HEK293 (cell line): ENCODE data around the gene GOLT1A.

Experiments
- CTCF ChIA-PET: fragments of 350-600 bp; formaldehyde crosslinking; extraction: SDS; loops from one replicate; lab custom pipeline; 2021; ENCODE audit warnings: antibody characterized with exemption; lab: Yijun Ruan, JAX
- POLR2A ChIA-PET: fragments of 300-600 bp; formaldehyde crosslinking; extraction: SDS; loops from one replicate; lab custom pipeline; 2020; ENCODE audit warnings: antibody characterized with exemption, inconsistent platforms; lab: Yijun Ruan, JAX
- H3K27ac ChIP-seq: fragments of 200-500 bp; sonication (Bioruptor generic); 2 replicates; pipeline ENCODE4 v1.5.1; 2014; ENCODE audit warnings: low read depth, low read length, control low read depth, inconsistent platforms; ENCODE audit errors: extremely low read depth
- H3K36me3 ChIP-seq, 2 experiments: fragments of 200-500 bp in 1 of 2; sonication (Bioruptor generic) in 1 of 2; 1 replicate in 1 of 2; 2 replicates in 1 of 2; pipeline ENCODE4 v1.5.1; 2014 to 2017; ENCODE audit warnings: inconsistent platforms in 2 of 2, low read length in 2 of 2; ENCODE audit not compliant: control insufficient read depth in 2 of 2, insufficient read depth in 1 of 2
- H3K4me1 ChIP-seq: fragments of 200-500 bp; sonication (Bioruptor generic); 2 replicates; pipeline ENCODE4 v1.5.1; 2014; ENCODE audit warnings: mild to moderate bottlenecking, low read length, inconsistent platforms; ENCODE audit not compliant: control insufficient read depth, insufficient read depth
- H3K4me3 ChIP-seq: 2 replicates; pipeline ENCODE4 v1.5.1; 2011; ENCODE audit warnings: low read depth, mild to moderate bottlenecking, control low read depth, low read length, moderate library complexity
- H3K9me3 ChIP-seq: fragments of 200-500 bp; sonication (Bioruptor generic); 2 replicates; pipeline ENCODE4 v1.5.1; 2014; ENCODE audit warnings: low read depth, low read length, inconsistent platforms; ENCODE audit not compliant: control insufficient read depth, insufficient read depth
- ELK4 ChIP-seq: IDR thresholded peaks from 2 replicates; pipeline ENCODE4 v1.6.1; 2011; ENCODE audit warnings: mild to moderate bottlenecking, low read depth, low read length, borderline replicate concordance
- GLI4 ChIP-seq: fragments of 450-650 bp; formaldehyde crosslinking; IDR thresholded peaks from 2 replicates; pipeline ENCODE4 v1.5.1; 2016; ENCODE audit warnings: missing biosample characterization, missing genetic modification characterization
- GLIS1 ChIP-seq: fragments of 450-650 bp; formaldehyde crosslinking; IDR thresholded peaks from 2 replicates; pipeline ENCODE4 v1.5.1; 2016; ENCODE audit warnings: missing biosample characterization, missing genetic modification characterization
- GLIS2 ChIP-seq: fragments of 450-650 bp; formaldehyde crosslinking; IDR thresholded peaks from 2 replicates; pipeline ENCODE4 v1.5.1; 2016; ENCODE audit warnings: missing biosample characterization, missing genetic modification characterization
- IKZF3 ChIP-seq: fragments of 450-650 bp; IDR thresholded peaks from 2 replicates; pipeline ENCODE4 v1.5.0; 2018; ENCODE audit warnings: missing biosample characterization, mild to moderate bottlenecking, missing genetic modification characterization, moderate library complexity
- KLF17 ChIP-seq: fragments of 450-650 bp; formaldehyde crosslinking; IDR thresholded peaks from 2 replicates; pipeline ENCODE4 v1.5.1; 2016; ENCODE audit warnings: missing biosample characterization, missing genetic modification characterization
- KLF7 ChIP-seq: fragments of 450-650 bp; formaldehyde crosslinking; IDR thresholded peaks from 2 replicates; pipeline ENCODE4 v1.5.1; 2016; ENCODE audit warnings: missing biosample characterization, missing genetic modification characterization, borderline replicate concordance
- KLF8 ChIP-seq: fragments of 450-650 bp; formaldehyde crosslinking; IDR thresholded peaks from 2 replicates; pipeline ENCODE4 v1.5.1; 2016; ENCODE audit warnings: missing biosample characterization, missing genetic modification characterization
- MEIS1 ChIP-seq: sonication (generic); formaldehyde crosslinking; IDR thresholded peaks from 2 replicates; pipeline ENCODE4 v1.8.1; 2022; ENCODE audit warnings: missing genetic modification reagents, mild to moderate bottlenecking, borderline replicate concordance
- SCRT1 ChIP-seq: fragments of 450-650 bp; formaldehyde crosslinking; IDR thresholded peaks from 2 replicates; pipeline ENCODE4 v1.5.1; 2016; ENCODE audit warnings: missing biosample characterization, missing genetic modification characterization, borderline replicate concordance
- SCRT2 ChIP-seq: fragments of 450-650 bp; formaldehyde crosslinking; IDR thresholded peaks from 2 replicates; pipeline ENCODE4 v1.5.1; 2016; ENCODE audit warnings: missing biosample characterization, missing genetic modification characterization
- ZFHX2 ChIP-seq: fragments of 450-650 bp; formaldehyde crosslinking; conservative IDR thresholded peaks from 2 replicates; pipeline ENCODE4 v1.5.1; 2016; ENCODE audit warnings: missing biosample characterization, missing genetic modification characterization
- ZNF18 ChIP-seq: fragments of 450-650 bp; formaldehyde crosslinking; IDR thresholded peaks from 2 replicates; pipeline ENCODE4 v1.5.1; 2016; ENCODE audit warnings: missing biosample characterization, missing genetic modification characterization
- ZNF2 ChIP-seq: fragments of 450-650 bp; formaldehyde crosslinking; IDR thresholded peaks from 2 replicates; pipeline ENCODE4 v1.5.1; 2016; ENCODE audit warnings: missing biosample characterization, missing genetic modification characterization
- ZNF202 ChIP-seq: fragments of 450-650 bp; formaldehyde crosslinking; IDR thresholded peaks from 2 replicates; pipeline ENCODE4 v1.5.1; 2016; ENCODE audit warnings: missing biosample characterization, missing genetic modification characterization, borderline replicate concordance
- ZNF341 ChIP-seq: fragments of 450-650 bp; formaldehyde crosslinking; IDR thresholded peaks from 2 replicates; pipeline ENCODE4; 2016; ENCODE audit warnings: low read depth, missing biosample characterization, missing genetic modification characterization
- ZNF423 ChIP-seq: fragments of 450-650 bp; formaldehyde crosslinking; IDR thresholded peaks from 2 replicates; pipeline ENCODE4 v1.5.1; 2016; ENCODE audit warnings: missing biosample characterization, missing genetic modification characterization
- ZNF654 ChIP-seq: fragments of 450-650 bp; formaldehyde crosslinking; IDR thresholded peaks from 2 replicates; pipeline ENCODE4 v1.5.1; 2016; ENCODE audit warnings: low read depth, missing biosample characterization, missing genetic modification characterization
- ZNF660 ChIP-seq: fragments of 450-650 bp; IDR thresholded peaks from 2 replicates; pipeline ENCODE4 v1.5.1; 2018; ENCODE audit warnings: missing biosample characterization, mild to moderate bottlenecking, missing genetic modification characterization
- ZNF707 ChIP-seq: fragments of 450-650 bp; formaldehyde crosslinking; IDR thresholded peaks from 2 replicates; pipeline ENCODE4 v1.5.1; 2016; ENCODE audit warnings: missing biosample characterization, missing genetic modification characterization
- ZNF777 ChIP-seq: fragments of 450-650 bp; formaldehyde crosslinking; IDR thresholded peaks from 2 replicates; pipeline ENCODE4 v1.5.1; 2017; ENCODE audit warnings: missing biosample characterization, missing genetic modification characterization, borderline replicate concordance
- ZSCAN30 ChIP-seq: fragments of 450-650 bp; IDR thresholded peaks from 2 replicates; pipeline ENCODE4 v1.5.1; 2018; ENCODE audit warnings: missing biosample characterization, mild to moderate bottlenecking, missing genetic modification characterization, moderate library complexity
- ZXDB ChIP-seq: fragments of 450-650 bp; formaldehyde crosslinking; IDR thresholded peaks from 2 replicates; pipeline ENCODE4 v1.5.1; 2016; ENCODE audit warnings: missing biosample characterization, missing genetic modification characterization
- TF ChIP-seq, protein P1 (sequence below): fragments of 450-650 bp; formaldehyde crosslinking; IDR thresholded peaks from 2 replicates; pipeline ENCODE4 v1.5.1; 2016; ENCODE audit warnings: missing biosample characterization, missing genetic modification characterization
- TF ChIP-seq, protein P2 (sequence below): fragments of 450-650 bp; formaldehyde crosslinking; IDR thresholded peaks from 2 replicates; pipeline ENCODE4 v1.5.1; 2016; ENCODE audit warnings: missing biosample characterization, missing genetic modification characterization
- TF ChIP-seq, protein P3 (sequence below): fragments of 450-650 bp; formaldehyde crosslinking; IDR thresholded peaks from 2 replicates; pipeline ENCODE4 v1.5.1; 2016; ENCODE audit warnings: missing biosample characterization, missing genetic modification characterization

The GOLT1A gene

GRCh38 chr1:204258213-204259115 lies 44.7 kb upstream of the GOLT1A start:
- POLR2A ChIA-PET, result no interaction called here
- Histone ChIP-seq H3K4me1 (peaks cover 8% of the 10 kb centered on the region; the same call in 1 of the 2 replicates), H3K9me3 (no peaks in the 10 kb centered on the region), H3K4me3 (no peak overlapping the region), H3K36me3 (peaks cover 0 to 7% of the 10 kb centered on the region in 2 experiments; a peak in 1 of 3 replicates), H3K27ac (no peak overlapping the region)
- CTCF ChIA-PET, result interaction anchor here (0.5 to 8.1 kb wide), 42 partner anchors 10 to 717 kb away, joined by 3 to 164 read pairs (median 5); partner anchors contain the start of gene PLEKHA6
- TF ChIP-seq KLF17 (tag by site-specific recombination), result peak; percentile 29; the same call in 1 of the 2 replicates
- TF ChIP-seq ZXDB, result 0 out of 2 replicates have a peak, but pooled peaks have one; percentile 29
- peak; percentile 72 for TF ChIP-seq ZNF654 (tag by site-specific recombination)
- no peak for TF ChIP-seq ZNF777 (tag by site-specific recombination)
- TF ChIP-seq ZNF18 (tag by site-specific recombination), result no peak
- TF ChIP-seq ZFHX2 (tag by site-specific recombination), result peak; percentile 25; the same call in 1 of the 2 replicates
- no peak for TF ChIP-seq ZNF202 (tag by site-specific recombination)
- peak; percentile 78 for TF ChIP-seq SCRT2 (tag by site-specific recombination)
- no peak for TF ChIP-seq KLF8
- TF ChIP-seq ZNF2 (tag by site-specific recombination), result 0 out of 2 replicates have a peak, but pooled peaks have one; percentile 22
- TF ChIP-seq, protein P1, sequence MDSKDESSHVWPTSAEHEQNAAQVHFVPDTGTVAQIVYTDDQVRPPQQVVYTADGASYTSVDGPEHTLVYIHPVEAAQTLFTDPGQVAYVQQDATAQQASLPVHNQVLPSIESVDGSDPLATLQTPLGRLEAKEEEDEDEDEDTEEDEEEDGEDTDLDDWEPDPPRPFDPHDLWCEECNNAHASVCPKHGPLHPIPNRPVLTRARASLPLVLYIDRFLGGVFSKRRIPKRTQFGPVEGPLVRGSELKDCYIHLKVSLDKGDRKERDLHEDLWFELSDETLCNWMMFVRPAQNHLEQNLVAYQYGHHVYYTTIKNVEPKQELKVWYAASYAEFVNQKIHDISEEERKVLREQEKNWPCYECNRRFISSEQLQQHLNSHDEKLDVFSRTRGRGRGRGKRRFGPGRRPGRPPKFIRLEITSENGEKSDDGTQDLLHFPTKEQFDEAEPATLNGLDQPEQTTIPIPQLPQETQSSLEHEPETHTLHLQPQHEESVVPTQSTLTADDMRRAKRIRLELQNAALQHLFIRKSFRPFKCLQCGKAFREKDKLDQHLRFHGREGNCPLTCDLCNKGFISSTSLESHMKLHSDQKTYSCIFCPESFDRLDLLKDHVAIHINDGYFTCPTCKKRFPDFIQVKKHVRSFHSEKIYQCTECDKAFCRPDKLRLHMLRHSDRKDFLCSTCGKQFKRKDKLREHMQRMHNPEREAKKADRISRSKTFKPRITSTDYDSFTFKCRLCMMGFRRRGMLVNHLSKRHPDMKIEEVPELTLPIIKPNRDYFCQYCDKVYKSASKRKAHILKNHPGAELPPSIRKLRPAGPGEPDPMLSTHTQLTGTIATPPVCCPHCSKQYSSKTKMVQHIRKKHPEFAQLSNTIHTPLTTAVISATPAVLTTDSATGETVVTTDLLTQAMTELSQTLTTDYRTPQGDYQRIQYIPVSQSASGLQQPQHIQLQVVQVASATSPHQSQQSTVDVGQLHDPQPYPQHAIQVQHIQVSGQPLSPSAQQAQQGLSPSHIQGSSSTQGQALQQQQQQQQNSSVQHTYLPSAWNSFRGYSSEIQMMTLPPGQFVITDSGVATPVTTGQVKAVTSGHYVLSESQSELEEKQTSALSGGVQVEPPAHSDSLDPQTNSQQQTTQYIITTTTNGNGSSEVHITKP (tag by site-specific recombination), result 0 out of 2 replicates have a peak, but pooled peaks have one; percentile 15
- peak; percentile 31; the same call in 1 of the 2 replicates for TF ChIP-seq GLIS2 (tag by site-specific recombination)
- peak; percentile 53; the same call in 1 of the 2 replicates for TF ChIP-seq SCRT1 (tag by site-specific recombination)
- no peak for TF ChIP-seq ELK4
- TF ChIP-seq GLI4, result no peak
- TF ChIP-seq ZNF423, result peak; percentile 75; the same call in 1 of the 2 replicates
- TF ChIP-seq ZSCAN30 (tag by site-specific recombination), result peak; percentile 64; the same call in 1 of the 2 replicates
- no peak for TF ChIP-seq ZNF707 (tag by site-specific recombination)
- TF ChIP-seq ZNF341 (tag by site-specific recombination), result no peak
- TF ChIP-seq IKZF3 (tag by site-specific recombination), result peak; percentile 78
- TF ChIP-seq ZNF660 (tag by site-specific recombination), result peak; percentile 50; the same call in 1 of the 2 replicates
- TF ChIP-seq, protein P2, sequence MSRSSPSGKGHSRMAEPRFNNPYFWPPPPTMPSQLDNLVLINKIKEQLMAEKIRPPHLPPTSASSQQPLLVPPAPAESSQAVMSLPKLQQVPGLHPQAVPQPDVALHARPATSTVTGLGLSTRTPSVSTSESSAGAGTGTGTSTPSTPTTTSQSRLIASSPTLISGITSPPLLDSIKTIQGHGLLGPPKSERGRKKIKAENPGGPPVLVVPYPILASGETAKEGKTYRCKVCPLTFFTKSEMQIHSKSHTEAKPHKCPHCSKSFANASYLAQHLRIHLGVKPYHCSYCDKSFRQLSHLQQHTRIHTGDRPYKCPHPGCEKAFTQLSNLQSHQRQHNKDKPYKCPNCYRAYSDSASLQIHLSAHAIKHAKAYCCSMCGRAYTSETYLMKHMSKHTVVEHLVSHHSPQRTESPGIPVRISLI, result no peak
- no peak for TF ChIP-seq MEIS1 (CRISPR knock-in tag)
- TF ChIP-seq, protein P3, sequence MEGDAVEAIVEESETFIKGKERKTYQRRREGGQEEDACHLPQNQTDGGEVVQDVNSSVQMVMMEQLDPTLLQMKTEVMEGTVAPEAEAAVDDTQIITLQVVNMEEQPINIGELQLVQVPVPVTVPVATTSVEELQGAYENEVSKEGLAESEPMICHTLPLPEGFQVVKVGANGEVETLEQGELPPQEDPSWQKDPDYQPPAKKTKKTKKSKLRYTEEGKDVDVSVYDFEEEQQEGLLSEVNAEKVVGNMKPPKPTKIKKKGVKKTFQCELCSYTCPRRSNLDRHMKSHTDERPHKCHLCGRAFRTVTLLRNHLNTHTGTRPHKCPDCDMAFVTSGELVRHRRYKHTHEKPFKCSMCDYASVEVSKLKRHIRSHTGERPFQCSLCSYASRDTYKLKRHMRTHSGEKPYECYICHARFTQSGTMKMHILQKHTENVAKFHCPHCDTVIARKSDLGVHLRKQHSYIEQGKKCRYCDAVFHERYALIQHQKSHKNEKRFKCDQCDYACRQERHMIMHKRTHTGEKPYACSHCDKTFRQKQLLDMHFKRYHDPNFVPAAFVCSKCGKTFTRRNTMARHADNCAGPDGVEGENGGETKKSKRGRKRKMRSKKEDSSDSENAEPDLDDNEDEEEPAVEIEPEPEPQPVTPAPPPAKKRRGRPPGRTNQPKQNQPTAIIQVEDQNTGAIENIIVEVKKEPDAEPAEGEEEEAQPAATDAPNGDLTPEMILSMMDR (tag by site-specific recombination), result peak; percentile 73
- TF ChIP-seq KLF7 (tag by site-specific recombination), result no peak
- peak; percentile 46 for TF ChIP-seq GLIS1 (tag by site-specific recombination)
